H7 (cell line): ENCODE results near the gene CXCL3. TPM values are rescaled to one million over a fixed set of nuclear protein-coding genes. Genes with fewer than 3 reads are reported as not detected.

Source experiments
- total RNA-seq: library from RNA; depleted of rRNA; stranded (reverse); fragments of >200 nt; shearing (Covaris generic); gene quantifications from 2 replicates; pipeline ENCODE4 v1.2.3, GENCODE V29; 2014; rRNA removed

The CXCL3 gene
- total RNA-seq, 1 experiment from 2014 or later: 0.14 TPM

Other genes starting within 250 kb of the CXCL3 start
- 0.17 and 1.2 TPM in 2 replicates for gene CXCL6, start 202.0 kb downstream of the CXCL3 start, total RNA-seq
- gene PF4V1, start 185.4 kb downstream of the CXCL3 start, total RNA-seq: not detected in 2 replicates
- not detected in 2 replicates for gene CXCL1, start 169.3 kb downstream of the CXCL3 start, total RNA-seq
- 0.33 TPM in 1 of 2 replicates, not detected in the other for gene PF4, start 56.7 kb downstream of the CXCL3 start, total RNA-seq
- gene PPBP, start 50.5 kb downstream of the CXCL3 start, total RNA-seq: not detected in 2 replicates
- gene CXCL5, start 40.0 kb downstream of the CXCL3 start, total RNA-seq: 0.31 and 0.55 TPM in 2 replicates
- gene CXCL2, start 60.5 kb upstream of the CXCL3 start, total RNA-seq: not detected in 2 replicates
- 6.6 and 7.9 TPM in 2 replicates for gene MTHFD2L, start 119.4 kb upstream of the CXCL3 start, total RNA-seq